Kidney tubule cell (primary cell): ENCODE results near the gene FAAH.
A peak's percentile ranks its signal among the peaks of the same experiment; 100 is the strongest.

Experiments used
- DNase-seq: peaks from one replicate; pipeline ENCODE4 v3.0.0-alpha.2; 2018; ENCODE audit warnings: low spot score

FAAH gene

GRCh38 chr1:46401154-46401913 lies 7.2 kb downstream of the FAAH start:
- peak; percentile 42 for DNase-seq

- DNase-seq, result peak; percentile 87
Observed at GRCh38 chr1:46401964-46402626, 8.0 kb downstream of the FAAH start.

GRCh38 chr1:46403916-46404315 lies 9.8 kb downstream of the FAAH start:
- DNase-seq, result no peak

GRCh38 chr1:46404482-46405196 lies 10.5 kb downstream of the FAAH start:
- DNase-seq, result no peak

- no peak for DNase-seq
Observed at GRCh38 chr1:46405197-46405555, 11.1 kb downstream of the FAAH start.

GRCh38 chr1:46405724-46406123 lies 11.6 kb downstream of the FAAH start:
- DNase-seq, result no peak

GRCh38 chr1:46406881-46407608 lies 12.9 kb downstream of the FAAH start:
- DNase-seq, result no peak

GRCh38 chr1:46407636-46408035 lies 13.5 kb downstream of the FAAH start:
- no peak for DNase-seq

- DNase-seq, result no peak
Observed at GRCh38 chr1:46408356-46409062, 14.4 kb downstream of the FAAH start.

- no peak for DNase-seq
Observed at GRCh38 chr1:46409063-46409372, 14.9 kb downstream of the FAAH start.

GRCh38 chr1:46410156-46411009 lies 16.3 kb downstream of the FAAH start:
- DNase-seq, result no peak

- no peak for DNase-seq
Observed at GRCh38 chr1:46411010-46411405, 16.9 kb downstream of the FAAH start.

GRCh38 chr1:46411601-46412341 lies 17.7 kb downstream of the FAAH start:
- no peak for DNase-seq

- DNase-seq, result no peak
Observed at GRCh38 chr1:46412893-46413595, 18.9 kb downstream of the FAAH start.

- no peak for DNase-seq
Observed at GRCh38 chr1:46413596-46413985, 19.5 kb downstream of the FAAH start.

GRCh38 chr1:46415514-46415913 lies 21.4 kb downstream of the FAAH start:
- DNase-seq, result no peak

GRCh38 chr1:46418976-46419375 lies 24.9 kb downstream of the FAAH start:
- no peak for DNase-seq

GRCh38 chr1:46420533-46420915 lies 26.4 kb downstream of the FAAH start:
- no peak for DNase-seq

GRCh38 chr1:46421739-46422138 lies 27.6 kb downstream of the FAAH start:
- peak; percentile 57 for DNase-seq
